HFFc6 (cell line): ENCODE data around the gene FCHSD2. TPM values are rescaled to one million over a fixed set of nuclear protein-coding genes. Genes with fewer than 3 reads are reported as not detected.

Experiments
- DNase-seq: peaks from one replicate; pipeline ENCODE4 v3.0.0-alpha.2; 2018
- H3K27ac Mint-ChIP-seq: 2 replicates; pipeline ENCODE4 v1.8.0; 2020; ENCODE audit warnings: mild to moderate bottlenecking, mixed read lengths
- H3K27me3 Mint-ChIP-seq: 2 replicates; pipeline ENCODE4 v1.8.0; 2021; ENCODE audit warnings: mild to moderate bottlenecking, moderate library complexity, mixed read lengths; ENCODE audit not compliant: insufficient read depth
- H3K36me3 Mint-ChIP-seq: 2 replicates; pipeline ENCODE4 v1.8.0; 2021; ENCODE audit warnings: low read depth, mixed read lengths
- H3K4me1 Mint-ChIP-seq: 2 replicates; pipeline ENCODE4 v1.8.0; 2020; ENCODE audit warnings: low read depth, mixed read lengths
- H3K4me3 Mint-ChIP-seq: 2 replicates; pipeline ENCODE4 v1.8.0; 2020; ENCODE audit warnings: mild to moderate bottlenecking, moderate library complexity, mixed read lengths
- H3K9me3 Mint-ChIP-seq: 2 replicates; pipeline ENCODE4 v1.8.0; 2020; ENCODE audit warnings: mild to moderate bottlenecking, mixed read lengths
- total RNA-seq, 6 experiments: library from RNA; stranded (reverse); fragmentation: NEBNext Ultra II Directional; extraction: Animal tissue kit (Norgen Biotek cat#: 25700); gene quantifications; 2 replicates in 1 of 6; 3 replicates in 5 of 6; pipeline ENCODE4 v1.2.3, GENCODE V29; 2021
- TF ChIP-seq, protein P1 (sequence below): fragments of 200-600 bp; sonication (generic); IDR thresholded peaks from 2 replicates; pipeline ENCODE4 v1.5.0; 2021; ENCODE audit warnings: antibody characterized with exemption, mild to moderate bottlenecking

FCHSD2 gene
- total RNA-seq, 6 experiments from 2014 or later = 58.9 to 68.2 (median 65.0) TPM

DNA sequence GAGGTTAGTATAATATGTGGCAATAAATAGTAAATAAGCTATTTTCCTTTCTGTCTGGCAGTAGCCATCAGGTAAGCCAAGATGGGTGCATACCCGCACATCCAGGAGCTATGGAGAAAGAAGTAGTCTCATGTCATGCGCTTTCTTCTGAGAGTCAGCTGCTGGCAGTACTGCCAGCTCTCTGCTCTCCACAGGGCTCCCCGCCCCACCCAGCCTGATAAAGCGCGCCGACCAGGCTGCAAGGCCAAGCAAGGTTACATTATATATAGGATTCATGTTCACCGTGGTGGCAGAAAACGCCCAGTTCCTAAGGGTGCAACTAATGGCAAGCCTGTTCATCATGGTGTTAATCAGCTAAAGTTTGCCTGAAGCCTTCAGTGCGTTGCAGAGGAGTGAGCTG, 201.7 kb downstream of the FCHSD2 start:
- no peak for DNase-seq
- no peaks in the 10 kb centered on the region for H3K9me3 Mint-ChIP-seq
- TF ChIP-seq, protein P1, sequence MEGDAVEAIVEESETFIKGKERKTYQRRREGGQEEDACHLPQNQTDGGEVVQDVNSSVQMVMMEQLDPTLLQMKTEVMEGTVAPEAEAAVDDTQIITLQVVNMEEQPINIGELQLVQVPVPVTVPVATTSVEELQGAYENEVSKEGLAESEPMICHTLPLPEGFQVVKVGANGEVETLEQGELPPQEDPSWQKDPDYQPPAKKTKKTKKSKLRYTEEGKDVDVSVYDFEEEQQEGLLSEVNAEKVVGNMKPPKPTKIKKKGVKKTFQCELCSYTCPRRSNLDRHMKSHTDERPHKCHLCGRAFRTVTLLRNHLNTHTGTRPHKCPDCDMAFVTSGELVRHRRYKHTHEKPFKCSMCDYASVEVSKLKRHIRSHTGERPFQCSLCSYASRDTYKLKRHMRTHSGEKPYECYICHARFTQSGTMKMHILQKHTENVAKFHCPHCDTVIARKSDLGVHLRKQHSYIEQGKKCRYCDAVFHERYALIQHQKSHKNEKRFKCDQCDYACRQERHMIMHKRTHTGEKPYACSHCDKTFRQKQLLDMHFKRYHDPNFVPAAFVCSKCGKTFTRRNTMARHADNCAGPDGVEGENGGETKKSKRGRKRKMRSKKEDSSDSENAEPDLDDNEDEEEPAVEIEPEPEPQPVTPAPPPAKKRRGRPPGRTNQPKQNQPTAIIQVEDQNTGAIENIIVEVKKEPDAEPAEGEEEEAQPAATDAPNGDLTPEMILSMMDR = no peak
- H3K4me1 Mint-ChIP-seq = no peaks in the 10 kb centered on the region
- H3K4me3 Mint-ChIP-seq = no peak overlapping the region
- no peak overlapping the region for H3K27ac Mint-ChIP-seq
- H3K27me3 Mint-ChIP-seq = peaks cover 2% of the 10 kb centered on the region; the same call in 1 of the 2 replicates
- H3K36me3 Mint-ChIP-seq = peaks cover 17% of the 10 kb centered on the region; the same call in 1 of the 2 replicates

DNA sequence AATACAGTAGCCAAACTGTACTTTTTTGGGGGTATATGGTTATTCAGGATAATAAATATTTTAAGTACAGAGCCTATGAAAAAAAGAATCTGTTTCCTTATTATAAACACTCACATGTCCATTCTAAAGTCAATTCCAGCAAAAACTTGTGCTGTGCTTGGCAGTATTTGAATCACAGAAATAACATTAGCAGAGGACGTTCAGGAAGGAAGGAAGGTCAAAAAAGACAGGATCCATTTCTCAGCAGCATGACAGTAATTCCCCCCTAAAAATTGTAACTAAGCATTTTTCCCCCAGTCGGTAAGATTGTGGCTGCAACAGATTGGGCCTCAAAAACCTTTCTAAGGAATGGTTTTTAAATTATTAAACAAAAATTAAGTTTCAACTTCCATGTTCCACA, 203.1 kb downstream of the FCHSD2 start:
- Mint-ChIP-seq H3K27me3 (peaks cover 2% of the 10 kb centered on the region; the same call in 1 of the 2 replicates), H3K4me3 (no peak overlapping the region), H3K27ac (no peak overlapping the region), H3K4me1 (no peaks in the 10 kb centered on the region), H3K36me3 (peaks cover 17% of the 10 kb centered on the region; the same call in 1 of the 2 replicates), H3K9me3 (no peaks in the 10 kb centered on the region)
- TF ChIP-seq, protein P1 = no peak
- DNase-seq = no peak

- no peak overlapping the region for H3K4me3 Mint-ChIP-seq
- no peaks in the 10 kb centered on the region for H3K9me3 Mint-ChIP-seq
- DNase-seq = no peak
- H3K4me1 Mint-ChIP-seq = no peaks in the 10 kb centered on the region
- H3K36me3 Mint-ChIP-seq = peaks cover 9% of the 10 kb centered on the region; the same call in 1 of the 2 replicates
- TF ChIP-seq, protein P1 = no peak
- no peak overlapping the region for H3K27ac Mint-ChIP-seq
- peaks cover 2% of the 10 kb centered on the region; the same call in 1 of the 2 replicates for H3K27me3 Mint-ChIP-seq
These were observed 204.7 kb downstream of the FCHSD2 start for GRCh38 chr11:72937439-72937838.

GRCh38 chr11:72935700-72936099, 206.4 kb downstream of the FCHSD2 start:
- Mint-ChIP-seq H3K27me3 (no peaks in the 10 kb centered on the region), H3K9me3 (no peaks in the 10 kb centered on the region), H3K27ac (no peak overlapping the region), H3K4me3 (no peak overlapping the region), H3K36me3 (peaks cover 9% of the 10 kb centered on the region; the same call in 1 of the 2 replicates), H3K4me1 (no peaks in the 10 kb centered on the region)
- DNase-seq = no peak
- TF ChIP-seq, protein P1 = no peak

DNA sequence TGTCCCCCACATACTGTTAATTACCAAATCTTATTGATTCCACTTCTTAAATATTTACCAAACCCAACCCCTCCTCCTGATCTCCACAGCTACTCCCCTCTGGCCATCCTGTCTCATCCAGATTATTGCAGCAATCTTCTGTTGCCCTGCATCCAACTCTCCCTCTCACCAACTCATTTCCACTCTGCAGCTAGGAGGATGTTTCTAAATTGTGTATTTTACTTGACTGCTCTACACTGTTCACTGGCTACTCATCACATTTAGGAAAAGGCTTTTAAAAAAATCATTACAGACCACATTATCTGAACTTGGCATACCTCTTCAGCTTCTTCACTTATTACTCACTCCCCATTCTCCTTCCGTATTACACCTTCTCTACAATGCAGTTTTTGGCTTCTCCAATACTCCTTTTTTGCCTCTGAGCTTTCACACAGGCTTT, 210.0 kb downstream of the FCHSD2 start:
- H3K36me3 Mint-ChIP-seq = no peaks in the 10 kb centered on the region
- H3K9me3 Mint-ChIP-seq = no peaks in the 10 kb centered on the region
- H3K27ac Mint-ChIP-seq = no peak overlapping the region
- no peaks in the 10 kb centered on the region for H3K4me1 Mint-ChIP-seq
- H3K4me3 Mint-ChIP-seq = no peak overlapping the region
- H3K27me3 Mint-ChIP-seq = no peaks in the 10 kb centered on the region
- peak; percentile 60 for DNase-seq
- TF ChIP-seq, protein P1 = no peak

DNA sequence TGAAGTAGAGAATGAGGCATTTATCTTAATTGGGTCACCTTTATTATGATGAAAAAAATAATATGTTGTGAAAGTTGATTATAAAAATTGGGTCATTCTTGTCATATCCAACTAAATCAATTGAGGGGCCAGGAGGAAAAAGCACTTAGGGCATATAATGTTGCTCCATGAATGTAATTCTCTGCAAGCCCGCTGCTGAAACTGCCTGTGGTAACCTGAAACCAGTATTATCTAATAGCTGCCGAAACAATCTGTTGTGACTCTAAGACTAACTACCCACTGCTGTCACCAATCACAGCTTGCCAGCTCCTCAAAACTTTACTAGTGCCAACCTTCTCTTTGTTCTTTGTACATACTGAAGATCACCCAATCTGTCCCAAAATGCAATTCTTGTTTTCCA, 212.1 kb downstream of the FCHSD2 start:
- Mint-ChIP-seq H3K9me3 (no peaks in the 10 kb centered on the region), H3K27me3 (no peaks in the 10 kb centered on the region), H3K4me1 (peaks cover 2% of the 10 kb centered on the region), H3K27ac (no peak overlapping the region), H3K36me3 (no peaks in the 10 kb centered on the region), H3K4me3 (no peak overlapping the region)
- no peak for DNase-seq
- TF ChIP-seq, protein P1 = no peak
